Measurements from ENCODE around the gene DRAXIN. TPM values are rescaled to one million over a fixed set of nuclear protein-coding genes. Genes with fewer than 3 reads are reported as not detected.
A peak's percentile ranks its signal among the peaks of the same experiment; 100 is the strongest.

The DRAXIN gene
- total RNA-seq, 1 experiment from 2014 or later, result 0.02 TPM

DNA sequence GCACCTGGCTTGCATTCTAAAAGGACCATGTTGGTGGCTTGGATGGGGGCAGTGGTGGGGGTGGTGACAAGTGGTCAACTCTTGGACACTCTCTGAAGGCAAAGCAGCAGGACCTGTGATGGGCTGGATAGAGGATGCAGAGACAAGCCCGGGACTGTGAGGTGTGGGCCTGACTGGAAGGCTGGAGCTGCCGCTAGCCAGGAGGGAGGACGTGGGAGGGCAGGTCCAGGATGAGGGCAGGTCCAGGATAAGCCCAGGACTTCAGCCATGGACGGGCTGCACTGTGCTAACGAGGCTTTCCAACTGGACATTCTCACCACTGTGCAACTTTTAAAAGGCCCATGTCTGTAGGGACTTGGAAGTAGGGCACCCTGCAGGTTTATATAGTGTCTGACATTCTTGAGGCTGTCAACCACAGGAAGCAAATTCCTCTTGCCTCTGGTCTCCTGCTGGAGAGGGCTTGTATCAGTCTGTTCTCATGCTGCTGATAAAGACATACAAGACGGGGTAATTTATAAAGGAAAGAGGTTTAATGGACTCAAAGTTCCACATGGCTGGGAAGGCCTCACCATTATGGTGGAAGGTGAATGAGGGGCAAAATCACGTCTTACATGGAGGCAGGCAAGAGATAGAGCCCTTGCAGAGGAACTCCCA is 62.2 kb downstream of the DRAXIN start:
- no peak for DNase-seq (ENCODE audit: extremely low read depth, low read depth)

- DNase-seq (ENCODE audit: extremely low read depth, low read depth), result no peak
Measured at GRCh38 chr1:11757047-11757446, 65.5 kb downstream of the DRAXIN start.

- no peak for DNase-seq (ENCODE audit: extremely low read depth, low read depth)
Measured at GRCh38 chr1:11759791-11760190, 68.3 kb downstream of the DRAXIN start.

GRCh38 chr1:11761285-11761684 is 69.8 kb downstream of the DRAXIN start:
- no peak for DNase-seq (ENCODE audit: extremely low read depth, low read depth)

DNA sequence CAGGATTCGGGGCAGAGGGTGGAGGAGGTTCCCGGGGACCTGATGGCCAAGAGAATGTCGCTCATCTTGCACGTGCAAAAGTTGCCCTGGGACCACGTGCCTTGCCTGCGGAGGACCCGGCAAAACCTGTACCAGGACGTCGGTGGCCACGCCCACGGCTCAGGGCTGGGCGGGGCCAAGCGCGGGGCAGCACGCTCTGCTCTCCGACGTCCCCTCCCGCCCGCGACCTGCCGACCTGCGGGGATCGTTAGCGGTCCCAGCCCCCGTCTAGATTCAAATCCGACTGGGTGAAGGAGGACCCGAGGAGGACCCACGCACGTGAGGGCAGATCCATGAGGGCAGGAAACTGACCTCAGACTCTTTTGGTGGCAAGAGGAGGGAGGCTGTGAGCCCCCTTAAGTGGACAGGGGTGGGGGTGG is 70.5 kb downstream of the DRAXIN start, which contains the start of gene C1orf167:
Gene C1orf167, plus strand, starts transcription at position 206 of the 419 bp plus-strand sequence. CDS start 2,208 bp downstream, outside the sequence.
- DNase-seq (ENCODE audit: extremely low read depth, low read depth), result no peak

DNA sequence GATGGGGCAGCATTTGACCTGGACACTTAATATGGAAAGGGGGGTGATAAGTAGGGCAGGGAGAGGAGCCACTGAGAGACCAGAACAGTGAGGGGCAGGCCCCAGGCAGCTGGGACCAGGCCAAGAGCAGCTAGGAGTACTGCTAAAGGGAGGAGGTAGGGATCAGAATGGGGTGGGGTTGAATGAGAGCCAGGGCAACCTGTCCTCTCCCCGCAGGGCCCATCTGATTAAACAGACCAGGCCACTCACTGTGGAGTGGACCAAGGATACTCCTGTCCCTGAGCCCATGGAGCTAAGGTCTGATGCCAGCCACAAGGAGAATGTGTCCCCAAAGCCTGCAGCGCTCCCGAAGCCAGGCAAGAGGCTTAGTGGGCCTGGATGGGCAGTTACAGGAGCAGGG is 72.6 kb downstream of the DRAXIN start:
- no peak for DNase-seq (ENCODE audit: extremely low read depth, low read depth)

- DNase-seq (ENCODE audit: extremely low read depth, low read depth), result no peak
Measured at GRCh38 chr1:11764519-11764918, 73.0 kb downstream of the DRAXIN start.

DNA sequence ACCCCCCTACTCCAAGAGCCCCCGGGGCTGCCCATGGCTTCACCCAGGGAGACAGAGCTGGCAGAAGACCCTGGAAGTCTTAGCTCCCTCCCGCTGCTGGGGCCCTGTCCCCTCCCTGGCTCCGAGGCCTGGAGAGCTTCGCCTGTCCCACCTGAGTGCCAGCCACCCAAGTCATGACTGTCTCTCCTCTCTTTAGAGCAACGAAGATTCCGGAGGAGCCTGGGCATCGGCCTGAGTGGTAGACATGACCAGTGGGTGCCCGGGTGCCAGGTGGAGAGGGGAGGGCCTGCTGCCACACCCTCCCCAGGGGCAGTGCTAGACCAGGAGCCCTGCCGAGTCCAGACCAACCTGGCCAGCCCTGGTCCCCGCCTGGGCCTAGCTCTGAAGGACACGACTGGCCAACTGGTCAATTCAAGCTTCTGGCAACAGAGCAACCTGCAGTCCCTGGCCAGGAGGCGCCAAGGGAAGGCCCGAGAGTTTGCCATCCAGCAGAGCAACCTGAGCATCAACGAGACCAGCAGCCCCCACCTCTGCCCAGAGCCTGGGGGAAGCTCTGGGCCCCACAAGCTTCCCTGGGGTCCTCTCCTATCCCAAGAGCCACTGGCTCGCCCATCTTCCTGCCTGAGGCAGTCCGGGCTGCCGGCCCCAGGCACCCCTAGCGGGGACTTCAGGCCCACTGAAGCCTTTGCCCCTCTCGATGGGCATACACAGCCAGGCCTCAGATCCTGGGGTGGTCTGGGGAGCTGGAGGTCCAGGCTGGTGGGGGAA is 74.3 kb downstream of the DRAXIN start:
- no peak for DNase-seq (ENCODE audit: extremely low read depth, low read depth)

DNA sequence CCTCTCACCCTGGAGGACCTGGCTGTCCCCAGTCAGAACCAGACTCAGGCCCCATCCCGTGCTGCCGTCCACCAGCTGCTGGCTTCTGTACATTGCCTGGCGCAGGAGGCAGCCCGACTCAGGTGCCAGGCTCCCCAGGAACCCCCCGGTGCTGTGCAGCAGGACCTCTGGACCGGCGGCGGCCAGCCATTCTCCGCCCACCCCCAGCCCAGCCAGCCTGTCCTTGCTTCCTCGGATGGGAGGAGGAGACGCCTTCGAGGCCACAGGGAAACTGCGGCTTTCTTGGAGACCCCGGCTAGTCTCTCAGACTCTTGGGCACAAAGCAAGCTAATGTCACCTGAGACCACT is 74.9 kb downstream of the DRAXIN start:
- no peak for DNase-seq (ENCODE audit: extremely low read depth, low read depth)

GRCh38 chr1:11767922-11768704 is 76.6 kb downstream of the DRAXIN start:
- DNase-seq (ENCODE audit: extremely low read depth, low read depth), result no peak

DNA sequence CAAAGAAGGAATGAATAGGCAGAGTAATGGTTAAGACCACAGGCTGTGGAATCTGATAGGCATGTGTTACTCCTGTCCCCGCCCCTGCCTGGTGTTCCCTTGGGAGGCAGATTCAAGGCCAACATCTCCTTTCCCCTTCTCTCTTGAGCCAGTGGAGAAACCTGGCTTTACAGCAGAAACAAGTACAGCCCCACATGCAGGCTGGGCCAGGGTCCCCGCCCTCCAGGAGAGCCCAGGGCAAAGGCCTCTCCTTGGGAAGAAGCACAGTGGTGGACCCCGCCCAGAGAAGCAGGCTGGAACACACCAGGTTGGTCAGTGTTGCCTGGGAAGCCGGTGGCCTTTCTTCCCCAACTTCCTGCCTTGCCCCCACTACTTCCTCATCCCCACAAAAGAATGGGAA is 77.3 kb downstream of the DRAXIN start:
- peak; percentile 57 for DNase-seq (ENCODE audit: extremely low read depth, low read depth)

GRCh38 chr1:11769274-11769673 is 77.8 kb downstream of the DRAXIN start:
- DNase-seq (ENCODE audit: extremely low read depth, low read depth), result no peak

- DNase-seq (ENCODE audit: extremely low read depth, low read depth), result no peak
Measured at GRCh38 chr1:11770011-11770410, 78.5 kb downstream of the DRAXIN start.

- DNase-seq (ENCODE audit: extremely low read depth, low read depth), result no peak
Measured at GRCh38 chr1:11771481-11772043, 80.1 kb downstream of the DRAXIN start.

DNA sequence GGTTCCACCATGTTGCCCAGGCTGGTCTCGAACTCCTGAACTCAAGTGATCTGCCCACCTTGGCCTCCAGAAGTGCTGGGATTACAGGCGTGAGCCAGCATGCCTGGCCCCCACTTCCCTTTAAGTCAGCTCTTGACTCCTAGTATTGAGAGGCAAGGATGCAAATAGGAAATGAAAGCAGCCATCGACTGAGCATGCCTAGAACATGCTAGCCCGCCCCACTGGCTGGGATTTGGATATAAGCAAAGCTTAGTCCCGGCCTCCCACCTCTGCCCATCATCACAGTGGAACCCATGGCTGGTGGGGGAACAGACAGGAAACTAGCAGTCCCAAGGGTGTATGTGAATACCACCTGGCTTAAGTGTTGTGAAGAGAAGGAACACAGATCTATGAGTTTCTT is 80.9 kb downstream of the DRAXIN start:
- DNase-seq (ENCODE audit: extremely low read depth, low read depth), result no peak

- DNase-seq (ENCODE audit: extremely low read depth, low read depth), result no peak
Measured at GRCh38 chr1:11774753-11775152, 83.2 kb downstream of the DRAXIN start.

Other genes starting within 250 kb of the DRAXIN start
- gene DISP3, start 212.6 kb upstream of the DRAXIN start, total RNA-seq (2014; rRNA removed; shearing (Covaris generic)), result 0.03 and 0.07 TPM in 2 replicates
- 0.35 and 0.50 TPM in 2 replicates for gene FBXO2, start 37.3 kb upstream of the DRAXIN start, total RNA-seq (2014; rRNA removed; shearing (Covaris generic))
- 8.2 and 9.1 TPM in 2 replicates for gene FBXO44, start 36.8 kb upstream of the DRAXIN start, total RNA-seq (2014; rRNA removed; shearing (Covaris generic))
- gene FBXO6, start 27.5 kb upstream of the DRAXIN start, total RNA-seq (2014; rRNA removed; shearing (Covaris generic)), result 6.8 and 10.4 TPM in 2 replicates
- 49.5 and 51.2 TPM in 2 replicates for gene MAD2L2, start 10.6 kb upstream of the DRAXIN start, total RNA-seq (2014; rRNA removed; shearing (Covaris generic))
- 29.1 and 34.3 TPM in 2 replicates for gene AGTRAP, start 44.4 kb downstream of the DRAXIN start, total RNA-seq (2014; rRNA removed; shearing (Covaris generic))
- 0.14 TPM in 1 of 2 replicates, not detected in the other for gene C1orf167, start 70.5 kb downstream of the DRAXIN start, total RNA-seq (2014; rRNA removed; shearing (Covaris generic))
- 5.2 and 6.0 TPM in 2 replicates for gene MTHFR, start 114.3 kb downstream of the DRAXIN start, total RNA-seq (2014; rRNA removed; shearing (Covaris generic))
- 4.0 and 6.5 TPM in 2 replicates for gene CLCN6, start 114.5 kb downstream of the DRAXIN start, total RNA-seq (2014; rRNA removed; shearing (Covaris generic))
- gene NPPA, start 156.1 kb downstream of the DRAXIN start, total RNA-seq (2014; rRNA removed; shearing (Covaris generic)), result not detected in 2 replicates
- gene NPPB, start 167.2 kb downstream of the DRAXIN start, total RNA-seq (2014; rRNA removed; shearing (Covaris generic)), result not detected in 2 replicates
- 33.8 and 40.3 TPM in 2 replicates for gene KIAA2013, start 234.7 kb downstream of the DRAXIN start, total RNA-seq (2014; rRNA removed; shearing (Covaris generic))
- 69.1 and 70.0 TPM in 2 replicates for gene PLOD1, start 243.0 kb downstream of the DRAXIN start, total RNA-seq (2014; rRNA removed; shearing (Covaris generic))